Smooth muscle cell (in vitro differentiated cells): ENCODE data around the gene AHCYL2. TPM values are rescaled to one million over a fixed set of nuclear protein-coding genes. Genes with fewer than 3 reads are reported as not detected.

Experiments
- DNase-seq: peaks from one replicate; lab custom pipeline; 2025; ENCODE audit not compliant: unreplicated experiment; lab: John Stamatoyannopoulos, UW
- H2AFZ ChIP-seq: fragments of 200-600 bp; sonication (generic); 2 replicates; pipeline ENCODE4 v1.6.0; 2016; ENCODE audit warnings: antibody characterized with exemption, low read depth, mild to moderate bottlenecking
- H3F3A ChIP-seq: fragments of 200-600 bp; sonication (generic); 2 replicates; pipeline ENCODE4 v1.6.0; 2017; ENCODE audit warnings: antibody characterized with exemption, low read depth
- H3K27ac ChIP-seq: fragments of 200-600 bp; sonication (generic); 2 replicates; pipeline ENCODE4 v1.5.1; 2016; ENCODE audit warnings: low read depth, mild to moderate bottlenecking
- H3K27me3 ChIP-seq: fragments of 200-600 bp; sonication (generic); 2 replicates; pipeline ENCODE4 v1.6.1; 2016; ENCODE audit warnings: low read depth, mild to moderate bottlenecking
- H3K36me3 ChIP-seq: fragments of 200-600 bp; sonication (generic); 2 replicates; pipeline ENCODE4 v1.5.1; 2016; ENCODE audit warnings: low read depth
- H3K4me1 ChIP-seq: fragments of 200-600 bp; sonication (generic); 2 replicates; pipeline ENCODE4 v1.5.1; 2016; ENCODE audit warnings: low read depth
- H3K4me2 ChIP-seq: fragments of 200-600 bp; sonication (generic); 2 replicates; pipeline ENCODE4 v1.6.0; 2016; ENCODE audit warnings: mild to moderate bottlenecking
- H3K4me3 ChIP-seq: fragments of 200-600 bp; sonication (generic); 2 replicates; pipeline ENCODE4 v1.5.1; 2016; ENCODE audit warnings: mild to moderate bottlenecking
- H3K79me2 ChIP-seq: fragments of 200-600 bp; sonication (generic); 2 replicates; pipeline ENCODE4 v1.6.0; 2016; ENCODE audit warnings: low read depth, mild to moderate bottlenecking
- H3K9ac ChIP-seq: fragments of 200-600 bp; sonication (generic); 2 replicates; pipeline ENCODE4 v1.6.0; 2016; ENCODE audit warnings: low read depth
- H3K9me3 ChIP-seq: fragments of 200-600 bp; sonication (generic); replicated peaks from 2 replicates; pipeline ENCODE4 v1.5.1; 2016; ENCODE audit warnings: low read depth
- H4K20me1 ChIP-seq: fragments of 200-600 bp; sonication (generic); 2 replicates; pipeline ENCODE4 v1.6.0; 2016; ENCODE audit warnings: low read depth
- WGBS: methylation state at CpG from one replicate; pipeline ENCODE4 v1.1.7; 2016; ENCODE audit warnings: low lambda C conversion rate; 5-methylcytosine and 5-hydroxymethylcytosine counted together
- polyA plus RNA-seq: library from polyadenylated mRNA; unstranded; fragments of >200 nt; fragmentation: Nextera tagmentation; extraction: Ambion mirVana; gene quantifications from 2 replicates; pipeline ENCODE4 v1.2.1, GENCODE V29; 2016
- total RNA-seq: library from RNA; depleted of rRNA; stranded (reverse); fragments of >200 nt; gene quantifications from 2 replicates; pipeline ENCODE4 v1.2.3, GENCODE V29; 2014
- TF ChIP-seq, protein P1 (sequence below): fragments of 200-600 bp; sonication (generic); IDR thresholded peaks from 2 replicates; pipeline ENCODE4 v1.5.1; 2017; ENCODE audit warnings: borderline replicate concordance, mild to moderate bottlenecking, antibody characterized with exemption; ENCODE audit not compliant: insufficient read depth, poor library complexity, severe bottlenecking

AHCYL2 gene
- total and polyA plus RNA-seq, 2 experiments from 2014 or later = 6.3 to 7.3 TPM

DNA sequence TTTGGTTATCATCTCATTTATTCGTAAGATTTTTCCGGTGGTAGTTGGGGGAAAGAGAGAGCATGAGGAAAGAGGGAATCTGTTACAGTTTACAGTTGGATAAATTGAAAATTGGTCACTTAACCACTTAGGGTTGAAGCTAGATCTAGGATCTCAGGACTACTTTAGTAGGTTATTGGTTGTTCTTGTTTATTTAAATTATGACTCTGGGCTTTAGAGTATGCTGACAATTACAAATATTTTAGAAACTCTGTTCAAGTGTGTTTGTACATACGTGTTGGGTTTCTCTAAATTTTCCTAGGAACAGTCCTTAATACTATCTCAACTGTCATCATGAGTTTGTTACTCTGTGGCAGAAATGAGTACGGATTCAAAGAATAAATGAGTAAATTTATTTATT, 160.8 kb downstream of the AHCYL2 start:
- TF ChIP-seq, protein P1, sequence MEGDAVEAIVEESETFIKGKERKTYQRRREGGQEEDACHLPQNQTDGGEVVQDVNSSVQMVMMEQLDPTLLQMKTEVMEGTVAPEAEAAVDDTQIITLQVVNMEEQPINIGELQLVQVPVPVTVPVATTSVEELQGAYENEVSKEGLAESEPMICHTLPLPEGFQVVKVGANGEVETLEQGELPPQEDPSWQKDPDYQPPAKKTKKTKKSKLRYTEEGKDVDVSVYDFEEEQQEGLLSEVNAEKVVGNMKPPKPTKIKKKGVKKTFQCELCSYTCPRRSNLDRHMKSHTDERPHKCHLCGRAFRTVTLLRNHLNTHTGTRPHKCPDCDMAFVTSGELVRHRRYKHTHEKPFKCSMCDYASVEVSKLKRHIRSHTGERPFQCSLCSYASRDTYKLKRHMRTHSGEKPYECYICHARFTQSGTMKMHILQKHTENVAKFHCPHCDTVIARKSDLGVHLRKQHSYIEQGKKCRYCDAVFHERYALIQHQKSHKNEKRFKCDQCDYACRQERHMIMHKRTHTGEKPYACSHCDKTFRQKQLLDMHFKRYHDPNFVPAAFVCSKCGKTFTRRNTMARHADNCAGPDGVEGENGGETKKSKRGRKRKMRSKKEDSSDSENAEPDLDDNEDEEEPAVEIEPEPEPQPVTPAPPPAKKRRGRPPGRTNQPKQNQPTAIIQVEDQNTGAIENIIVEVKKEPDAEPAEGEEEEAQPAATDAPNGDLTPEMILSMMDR = no peak
- Histone ChIP-seq H3K79me2 (no peaks in the 10 kb centered on the region), H4K20me1 (no peaks in the 10 kb centered on the region), H3K27me3 (no peaks in the 10 kb centered on the region), H3K9ac (no peak overlapping the region), H3K27ac (no peak overlapping the region), H3K4me3 (no peak overlapping the region), H3F3A (no peaks in the 10 kb centered on the region), H2AFZ (no peak overlapping the region), H3K9me3 (no peaks in the 10 kb centered on the region), H3K4me1 (peaks cover 10% of the 10 kb centered on the region), H3K4me2 (no peak overlapping the region), H3K36me3 (no peaks in the 10 kb centered on the region)
- WGBS = 93% methylated on average over 4 of the region's 4 CpGs
- DNase-seq = no peak

DNA sequence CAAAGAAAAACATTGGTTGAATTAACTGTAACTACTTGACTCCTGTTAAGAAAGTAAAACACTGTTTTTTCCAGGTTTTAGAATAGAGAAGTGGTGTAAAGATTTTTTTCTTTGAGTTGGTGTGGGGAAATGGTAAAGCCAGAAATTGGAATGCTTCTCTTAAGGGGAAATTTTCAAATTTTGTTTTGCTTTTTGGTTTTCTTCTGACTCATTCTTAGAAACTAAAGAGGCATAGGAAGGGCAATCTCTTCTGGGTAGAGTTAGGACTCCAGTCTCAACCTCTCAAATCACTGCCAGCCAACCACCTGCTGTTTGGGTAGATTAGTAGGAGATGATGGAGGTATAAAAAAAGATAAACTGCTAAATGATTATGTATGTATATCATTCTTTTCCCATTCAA, 161.7 kb downstream of the AHCYL2 start:
- Histone ChIP-seq H3K27me3 (no peaks in the 10 kb centered on the region), H3K27ac (no peak overlapping the region), H3K4me1 (peaks cover 10% of the 10 kb centered on the region), H3K79me2 (no peaks in the 10 kb centered on the region), H3K9me3 (no peaks in the 10 kb centered on the region), H3F3A (no peaks in the 10 kb centered on the region), H3K9ac (no peak overlapping the region), H3K4me3 (no peak overlapping the region), H3K4me2 (no peak overlapping the region), H4K20me1 (no peaks in the 10 kb centered on the region), H3K36me3 (no peaks in the 10 kb centered on the region), H2AFZ (no peak overlapping the region)
- DNase-seq = no peak
- TF ChIP-seq, protein P1 = no peak

DNA sequence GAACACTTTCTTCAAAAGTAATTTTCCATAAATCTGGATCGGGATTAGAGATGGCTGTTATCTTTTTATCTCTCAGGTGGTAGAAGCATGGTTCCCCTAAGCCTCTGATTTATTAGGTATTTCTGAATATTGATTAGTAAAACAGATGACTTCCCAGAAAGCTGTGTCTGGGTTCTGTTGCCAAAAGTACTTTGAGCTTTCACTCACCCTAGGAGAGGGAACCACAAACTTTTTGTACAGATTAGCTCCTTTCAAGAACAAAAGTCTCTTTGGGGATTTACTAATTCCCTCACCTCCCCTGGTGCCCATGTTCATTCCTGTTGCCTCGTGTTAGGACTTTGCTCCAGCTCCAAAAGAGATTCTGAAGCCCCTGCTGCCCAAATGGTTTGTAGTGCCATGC, 162.7 kb downstream of the AHCYL2 start:
- Histone ChIP-seq H3K4me1 (peaks cover 10% of the 10 kb centered on the region), H3K27ac (no peak overlapping the region), H3K9me3 (no peaks in the 10 kb centered on the region), H4K20me1 (no peaks in the 10 kb centered on the region), H3K79me2 (no peaks in the 10 kb centered on the region), H3K36me3 (no peaks in the 10 kb centered on the region), H3K9ac (no peak overlapping the region), H3K4me2 (no peak overlapping the region), H3F3A (no peaks in the 10 kb centered on the region), H3K27me3 (no peaks in the 10 kb centered on the region), H3K4me3 (no peak overlapping the region), H2AFZ (no peak overlapping the region)
- DNase-seq = no peak
- TF ChIP-seq, protein P1 = no peak
- 96% methylated on average over 2 of the region's 2 CpGs for WGBS

DNA sequence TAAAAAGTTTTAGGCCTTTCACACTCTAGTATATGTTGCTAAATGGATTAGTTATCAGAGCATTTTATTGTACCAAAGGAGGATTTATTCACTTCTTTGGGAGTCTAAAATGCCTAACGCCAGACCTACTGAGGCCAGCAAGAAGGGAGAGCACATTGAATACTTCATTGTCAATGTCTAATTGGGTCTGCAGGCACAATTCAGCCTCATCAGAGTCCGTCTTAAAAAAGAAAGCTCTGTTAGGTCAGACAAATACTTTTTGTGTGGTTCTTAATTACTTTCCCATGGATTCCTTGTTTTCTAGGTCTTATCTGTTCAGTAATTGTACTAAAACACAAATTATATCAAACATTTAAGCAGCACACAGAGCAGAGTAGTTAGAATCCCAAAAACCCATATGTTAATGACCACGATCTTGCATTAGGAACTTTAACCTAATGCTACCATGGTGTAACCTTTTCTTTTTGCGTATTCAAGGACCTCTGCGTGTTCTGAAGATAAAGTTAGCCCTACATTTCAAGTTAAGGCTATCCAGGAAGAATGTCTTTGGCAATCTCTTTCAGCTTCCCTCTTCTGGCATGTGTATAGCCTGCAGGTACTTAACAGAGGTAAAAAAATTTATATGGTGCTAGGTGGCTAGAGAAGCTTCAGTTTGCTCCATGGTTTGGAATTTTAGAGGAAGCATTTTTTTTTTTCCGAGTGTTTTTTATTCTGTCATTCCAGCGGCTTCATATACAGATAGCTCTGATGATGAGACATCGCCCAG, 163.7 kb downstream of the AHCYL2 start:
- Histone ChIP-seq H3K9ac (no peak overlapping the region), H3K36me3 (no peaks in the 10 kb centered on the region), H4K20me1 (no peaks in the 10 kb centered on the region), H2AFZ (no peak overlapping the region), H3K27me3 (no peaks in the 10 kb centered on the region), H3K79me2 (no peaks in the 10 kb centered on the region), H3K4me3 (no peak overlapping the region), H3K27ac (no peak overlapping the region), H3K4me2 (no peak overlapping the region), H3F3A (no peaks in the 10 kb centered on the region), H3K9me3 (no peaks in the 10 kb centered on the region), H3K4me1 (peaks cover 10% of the 10 kb centered on the region)
- WGBS = 85% methylated on average over 8 of the region's 8 CpGs
- TF ChIP-seq, protein P1 = no peak
- DNase-seq = no peak
